ENCODE data around the gene AURKAIP1. TPM values are rescaled to one million over a fixed set of nuclear protein-coding genes. Genes with fewer than 3 reads are reported as not detected.

AURKAIP1 gene
- total RNA-seq, 1 experiment from 2014 or later = 196 TPM

DNA sequence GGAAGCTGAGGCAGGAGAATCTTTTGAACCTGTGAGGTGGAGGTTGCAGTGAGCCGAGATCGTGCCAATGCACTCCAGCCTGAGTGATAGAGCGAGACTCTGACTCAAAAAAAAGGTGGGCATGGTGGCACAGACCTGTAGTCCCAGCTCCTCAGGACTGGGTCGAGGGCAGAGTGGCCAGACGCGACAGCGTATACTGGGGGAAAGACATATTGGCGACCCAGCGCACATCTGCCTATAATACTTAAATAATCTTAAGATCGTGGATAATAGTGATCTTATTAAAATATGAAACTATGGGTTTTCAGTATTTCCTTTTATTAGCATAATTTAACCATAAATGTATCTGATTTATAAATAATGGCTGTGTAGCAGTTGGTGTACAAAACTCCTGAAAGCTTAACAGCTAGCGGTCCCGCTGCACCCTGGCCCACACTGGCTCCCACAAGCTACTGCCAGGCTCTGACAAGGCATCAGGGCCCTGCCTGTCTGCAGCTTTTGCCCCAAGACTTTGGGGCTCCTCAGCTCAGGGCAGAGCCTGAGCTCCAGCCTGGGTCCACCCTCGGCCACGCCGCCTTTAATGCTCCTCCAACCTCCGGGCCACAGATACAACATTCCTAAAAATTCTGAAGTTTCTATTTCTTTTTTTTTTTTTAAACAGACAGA, 2.7 kb upstream of the AURKAIP1 start:
- peaks cover 4% of the 10 kb centered on the region; the same call in 1 of the 2 replicates for H3K79me2 ChIP-seq (ENCODE audit: insufficient read depth, low read length)
- peaks cover 7% of the 10 kb centered on the region for H3K23me2 ChIP-seq (ENCODE audit: insufficient read length, low read depth, low read length, poor library complexity, severe bottlenecking)
- H4K5ac ChIP-seq (ENCODE audit: insufficient read length, low read depth, low read length) = no peak overlapping the region
- no peak overlapping the region for H4K91ac ChIP-seq (ENCODE audit: insufficient read length, low read depth, low read length)
- WGBS (ENCODE audit: extremely low coverage, insufficient read length, low lambda C conversion rate) = no CpG with 5 or more reads among the region's 16 CpGs
- no peak overlapping the region for H2BK12ac ChIP-seq (ENCODE audit: insufficient read length, low read depth, low read length)
- H3K4me3 Mint-ChIP-seq = no peak overlapping the region
- H3K4me1 ChIP-seq (ENCODE audit: insufficient read depth, low read length) = no peaks in the 10 kb centered on the region
- H3K4me1 Mint-ChIP-seq = peaks cover 6 to 11% of the 10 kb centered on the region in 2 experiments
- no peak overlapping the region for H2BK20ac ChIP-seq (ENCODE audit: low read depth, low read length, poor library complexity, severe bottlenecking)
- H3K79me1 ChIP-seq (ENCODE audit: insufficient read depth, low read depth, low read length, poor library complexity, severe bottlenecking) = peaks cover 16% of the 10 kb centered on the region
- no peak overlapping the region for H3K18ac ChIP-seq (ENCODE audit: insufficient read length, low read depth, low read length)
- DNase-seq = no peak
- H2AK5ac ChIP-seq (ENCODE audit: insufficient read length, low read length) = no peak overlapping the region
- H4K8ac ChIP-seq (replicated peaks; ENCODE audit: insufficient read length, low read depth, low read length) = no peak overlapping the region
- H3T11ph ChIP-seq (ENCODE audit: low read length) = no peak overlapping the region
- no peak overlapping the region for H3K56ac ChIP-seq (ENCODE audit: insufficient read length, low read depth, low read length)
- no peak overlapping the region for H3K27ac ChIP-seq (ENCODE audit: insufficient read length, low read depth, low read length)
- TF ChIP-seq, protein P1, sequence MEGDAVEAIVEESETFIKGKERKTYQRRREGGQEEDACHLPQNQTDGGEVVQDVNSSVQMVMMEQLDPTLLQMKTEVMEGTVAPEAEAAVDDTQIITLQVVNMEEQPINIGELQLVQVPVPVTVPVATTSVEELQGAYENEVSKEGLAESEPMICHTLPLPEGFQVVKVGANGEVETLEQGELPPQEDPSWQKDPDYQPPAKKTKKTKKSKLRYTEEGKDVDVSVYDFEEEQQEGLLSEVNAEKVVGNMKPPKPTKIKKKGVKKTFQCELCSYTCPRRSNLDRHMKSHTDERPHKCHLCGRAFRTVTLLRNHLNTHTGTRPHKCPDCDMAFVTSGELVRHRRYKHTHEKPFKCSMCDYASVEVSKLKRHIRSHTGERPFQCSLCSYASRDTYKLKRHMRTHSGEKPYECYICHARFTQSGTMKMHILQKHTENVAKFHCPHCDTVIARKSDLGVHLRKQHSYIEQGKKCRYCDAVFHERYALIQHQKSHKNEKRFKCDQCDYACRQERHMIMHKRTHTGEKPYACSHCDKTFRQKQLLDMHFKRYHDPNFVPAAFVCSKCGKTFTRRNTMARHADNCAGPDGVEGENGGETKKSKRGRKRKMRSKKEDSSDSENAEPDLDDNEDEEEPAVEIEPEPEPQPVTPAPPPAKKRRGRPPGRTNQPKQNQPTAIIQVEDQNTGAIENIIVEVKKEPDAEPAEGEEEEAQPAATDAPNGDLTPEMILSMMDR (conservative IDR thresholded peaks at IDR 0.05) = no peak
- H3K9me3 ChIP-seq (ENCODE audit: control insufficient read depth, low read depth, low read length) = no peaks in the 10 kb centered on the region
- H3K36me3 Mint-ChIP-seq (ENCODE audit: insufficient read depth in 1 of 3, low read depth in 3 of 3) = peaks cover 6 to 14% (median 12%) of the 10 kb centered on the region in 3 experiments; a peak in 6 of 7 replicates
- no peaks in the 10 kb centered on the region for H3K9me3 Mint-ChIP-seq
- no peak overlapping the region for H2BK15ac ChIP-seq (ENCODE audit: low read depth, low read length)
- H2BK5ac ChIP-seq (ENCODE audit: insufficient read length, low read length) = no peak overlapping the region
- H3K14ac ChIP-seq (ENCODE audit: insufficient read depth, low read length) = no peak overlapping the region
- no peaks in the 10 kb centered on the region for H4K20me1 ChIP-seq (ENCODE audit: control insufficient read depth, insufficient read depth, insufficient read length)
- no peak overlapping the region for H3K23ac ChIP-seq (ENCODE audit: insufficient read length, low read depth, low read length)
- H2BK120ac ChIP-seq (ENCODE audit: low read depth, low read length, poor library complexity, severe bottlenecking) = no peak overlapping the region
- no peak overlapping the region for H3K9ac ChIP-seq (ENCODE audit: extremely low read depth, insufficient read length, low read length)
- no peak overlapping the region for H3K27ac Mint-ChIP-seq
- no peaks in the 10 kb centered on the region for H3K27me3 ChIP-seq (ENCODE audit: insufficient read depth, low read length)
- H3K27me3 Mint-ChIP-seq (ENCODE audit: low read depth) = no peaks in the 10 kb centered on the region
- H2AFZ ChIP-seq (ENCODE audit: low read length) = no peak overlapping the region
- H3K4me2 ChIP-seq (ENCODE audit: insufficient read depth, insufficient read length, low read length) = no peak overlapping the region
- no peak overlapping the region for H3K4ac ChIP-seq (ENCODE audit: low read depth, low read length)

All from H9 (cell line).